Trophoblast cell (in vitro differentiated cells and primary cell): ENCODE data around the gene JAK2.

Source experiments
- DNase-seq, 2 donors: peaks; one replicate each; pipeline ENCODE4 v3.0.0-alpha.2; 2016
- H2AFZ ChIP-seq: 2 replicates; pipeline ENCODE4 v1.6.1; 2013; ENCODE audit warnings: low read length, moderate library complexity, mild to moderate bottlenecking; ENCODE audit not compliant: insufficient read depth, poor library complexity
- H2AK5ac ChIP-seq: 2 replicates; pipeline ENCODE4 v1.6.1; 2013; ENCODE audit warnings: mild to moderate bottlenecking, low read length
- H2BK120ac ChIP-seq: 2 replicates; pipeline ENCODE4 v1.6.1; 2013; ENCODE audit warnings: low read length, mild to moderate bottlenecking, moderate library complexity; ENCODE audit not compliant: insufficient read depth, poor library complexity
- H2BK12ac ChIP-seq: 2 replicates; pipeline ENCODE4 v1.6.1; 2013; ENCODE audit warnings: mild to moderate bottlenecking, low read length, moderate library complexity
- H2BK5ac ChIP-seq: 2 replicates; pipeline ENCODE4 v1.6.1; 2013; ENCODE audit warnings: low read length, low read depth, moderate library complexity, mild to moderate bottlenecking; ENCODE audit not compliant: poor library complexity
- H3K14ac ChIP-seq: 2 replicates; pipeline ENCODE4 v1.6.1; 2013; ENCODE audit warnings: mild to moderate bottlenecking, low read length
- H3K18ac ChIP-seq: 2 replicates; pipeline ENCODE4 v1.6.1; 2013; ENCODE audit warnings: mild to moderate bottlenecking, low read length
- H3K23ac ChIP-seq: 2 replicates; pipeline ENCODE4 v1.6.1; 2013; ENCODE audit warnings: low read length
- H3K27ac ChIP-seq: 2 replicates; pipeline ENCODE4 v1.5.1; 2013; ENCODE audit warnings: low read depth, mild to moderate bottlenecking, inconsistent platforms, low read length, moderate library complexity
- H3K27me3 ChIP-seq: 2 replicates; pipeline ENCODE4 v1.6.1; 2013; ENCODE audit warnings: inconsistent platforms, mild to moderate bottlenecking, low read length, moderate library complexity; ENCODE audit not compliant: insufficient read depth
- H3K36me3 ChIP-seq, 2 experiments: 1 replicate in 1 of 2; 2 replicates in 1 of 2; pipeline ENCODE4 v1.6.1; 2013; ENCODE audit warnings: low read length in 2 of 2, mild to moderate bottlenecking in 2 of 2, moderate library complexity in 1 of 2; ENCODE audit not compliant: insufficient read depth in 2 of 2, control insufficient read depth in 1 of 2
- H3K4ac ChIP-seq: 2 replicates; pipeline ENCODE4 v1.6.1; 2013; ENCODE audit warnings: low read depth, mild to moderate bottlenecking, low read length, moderate library complexity
- H3K4me1 ChIP-seq, 2 experiments: 1 replicate in 1 of 2; 2 replicates in 1 of 2; pipeline ENCODE4 v1.6.1; 2013; ENCODE audit warnings: low read length in 2 of 2, mild to moderate bottlenecking in 2 of 2, moderate library complexity in 1 of 2; ENCODE audit not compliant: insufficient read depth in 2 of 2, control insufficient read depth in 1 of 2
- H3K4me2 ChIP-seq: 2 replicates; pipeline ENCODE4 v1.6.1; 2013; ENCODE audit warnings: inconsistent platforms, mild to moderate bottlenecking, low read length, moderate library complexity
- H3K4me3 ChIP-seq: 2 replicates; pipeline ENCODE4 v1.5.1; 2013; ENCODE audit warnings: mild to moderate bottlenecking, low read depth, low read length, inconsistent platforms
- H3K79me1 ChIP-seq: one replicate; pipeline ENCODE4 v1.6.1; 2013; ENCODE audit warnings: low read length
- H3K79me2 ChIP-seq: 2 replicates; pipeline ENCODE4 v1.6.1; 2013; ENCODE audit warnings: low read length, mild to moderate bottlenecking; ENCODE audit not compliant: control insufficient read depth, insufficient read depth, poor library complexity
- H3K9ac ChIP-seq: 2 replicates; pipeline ENCODE4 v1.6.1; 2013; ENCODE audit warnings: mild to moderate bottlenecking, low read length
- H3K9me3 ChIP-seq: 2 replicates; pipeline ENCODE4 v1.6.1; 2013; ENCODE audit warnings: low read depth, mild to moderate bottlenecking, control low read depth, inconsistent platforms, low read length; ENCODE audit not compliant: insufficient read depth
- H4K12ac ChIP-seq: 2 replicates; pipeline ENCODE4 v1.6.1; 2013; ENCODE audit warnings: low read depth, mild to moderate bottlenecking, low read length, moderate library complexity
- H4K8ac ChIP-seq: 2 replicates; pipeline ENCODE4 v1.6.1; 2013; ENCODE audit warnings: low read depth, mild to moderate bottlenecking, low read length, moderate library complexity
- H4K91ac ChIP-seq: one replicate; pipeline ENCODE4 v1.6.1; 2013; ENCODE audit warnings: low read depth, mild to moderate bottlenecking, low read length, moderate library complexity
- WGBS: extraction: QIAGEN DNeasy Blood & Tissue Kit; methylation state at CpG from one replicate; pipeline ENCODE4 v1.1.7; 2013; ENCODE audit warnings: missing lambda C conversion rate; ENCODE audit not compliant: insufficient read length, insufficient coverage; ENCODE audit errors: extremely low coverage; 5-methylcytosine and 5-hydroxymethylcytosine counted together

JAK2 gene

DNA sequence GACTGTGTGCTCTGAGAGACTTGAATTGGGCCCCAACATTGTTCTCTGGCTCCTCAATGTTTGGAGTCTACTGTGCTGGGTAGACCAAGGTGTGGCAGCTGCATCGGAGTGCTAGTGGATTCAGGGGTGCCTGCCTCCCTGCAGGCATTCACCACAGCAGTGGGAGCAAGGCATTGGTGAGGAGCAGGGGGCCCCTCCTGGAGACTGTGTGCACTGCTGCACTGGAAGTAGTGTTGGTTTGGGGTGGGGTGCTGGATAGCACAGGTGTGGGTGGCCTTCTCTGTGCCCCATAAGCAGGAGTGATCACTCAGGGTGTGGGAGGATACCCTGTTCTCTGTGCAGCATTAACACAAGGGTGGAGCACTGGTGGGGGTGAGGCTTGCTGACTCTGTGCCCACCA is 161.2 kb downstream of the JAK2 start:
- H2BK12ac ChIP-seq: no peak overlapping the region
- no peak overlapping the region for H2BK5ac ChIP-seq
- H2AFZ ChIP-seq: no peak overlapping the region
- no peak overlapping the region for H3K4me3 ChIP-seq
- no peaks in the 10 kb centered on the region for H3K36me3 ChIP-seq
- H3K9ac ChIP-seq: no peak overlapping the region
- no peaks in the 10 kb centered on the region for H3K79me2 ChIP-seq
- H3K27ac ChIP-seq: no peak overlapping the region
- H2AK5ac ChIP-seq: no peak overlapping the region
- H3K4ac ChIP-seq: no peak overlapping the region
- H4K12ac ChIP-seq: no peak overlapping the region
- no peak overlapping the region for H3K23ac ChIP-seq
- H3K18ac ChIP-seq: no peak overlapping the region
- H4K91ac ChIP-seq: no peak overlapping the region
- no peak overlapping the region for H3K14ac ChIP-seq
- H3K79me1 ChIP-seq: no peaks in the 10 kb centered on the region
- no peaks in the 10 kb centered on the region for H3K9me3 ChIP-seq
- no peaks in the 10 kb centered on the region for H3K27me3 ChIP-seq
- no CpG with 5 or more reads among the region's 1 CpG for WGBS
- no peak overlapping the region for H3K4me2 ChIP-seq
- no peak overlapping the region for H2BK120ac ChIP-seq
- H3K4me1 ChIP-seq: no peaks in the 10 kb centered on the region
- DNase-seq: no peak
- H4K8ac ChIP-seq: no peak overlapping the region
